OCI-LY1 (cell line): ENCODE data around the gene CHAT.

Experiments
- H2AFZ ChIP-seq: fragments of 200-600 bp; sonication (generic), shearing (Covaris generic); 2 replicates; pipeline ENCODE4 v1.6.0; 2014; ENCODE audit warnings: antibody characterized with exemption, mild to moderate bottlenecking, low read length
- H3F3A ChIP-seq: fragments of 200-600 bp; sonication (generic), shearing (Covaris generic); 2 replicates; pipeline ENCODE4 v1.6.0; 2014; ENCODE audit warnings: mild to moderate bottlenecking, antibody characterized with exemption, low read length, moderate library complexity; ENCODE audit not compliant: insufficient read depth
- H3K27ac ChIP-seq: fragments of 200-600 bp; sonication (generic); 2 replicates; pipeline ENCODE4 v1.5.1; 2014; ENCODE audit warnings: low read length, mixed run types, mild to moderate bottlenecking, low read depth; ENCODE audit not compliant: poor library complexity, severe bottlenecking
- H3K27me3 ChIP-seq: fragments of 200-600 bp; sonication (generic); 2 replicates; pipeline ENCODE4 v1.6.0; 2014; ENCODE audit warnings: antibody characterized with exemption, mild to moderate bottlenecking, low read length, moderate library complexity; ENCODE audit not compliant: insufficient read depth
- H3K36me3 ChIP-seq: fragments of 200-600 bp; sonication (generic); 2 replicates; pipeline ENCODE4 v1.6.1; 2014; ENCODE audit warnings: mild to moderate bottlenecking, antibody characterized with exemption, low read length, moderate library complexity, mixed read lengths; ENCODE audit not compliant: insufficient read depth
- H3K4me1 ChIP-seq: fragments of 200-600 bp; sonication (generic); 2 replicates; pipeline ENCODE4 v1.5.1; 2014; ENCODE audit warnings: mild to moderate bottlenecking, low read length, moderate library complexity; ENCODE audit not compliant: insufficient read depth, severe bottlenecking
- H3K4me2 ChIP-seq: fragments of 200-600 bp; sonication (generic), shearing (Covaris generic); 2 replicates; pipeline ENCODE4 v1.6.1; 2014; ENCODE audit warnings: low read length
- H3K4me3 ChIP-seq: fragments of 200-600 bp; sonication (generic); 2 replicates; pipeline ENCODE4 v1.5.1; 2014; ENCODE audit warnings: low read length, low read depth, mild to moderate bottlenecking, mixed read lengths; ENCODE audit not compliant: poor library complexity, severe bottlenecking
- H3K79me2 ChIP-seq: fragments of 200-600 bp; shearing (Covaris generic); 2 replicates; pipeline ENCODE4 v1.6.1; 2016; ENCODE audit warnings: mixed run types, low read length, mixed read lengths; ENCODE audit not compliant: insufficient read depth
- H3K9ac ChIP-seq: fragments of 200-600 bp; sonication (generic), shearing (Covaris generic); 2 replicates; pipeline ENCODE4 v1.6.1; 2014; ENCODE audit warnings: mild to moderate bottlenecking, low read length, mixed read lengths
- H3K9me2 ChIP-seq: fragments of 200-600 bp; sonication (generic), shearing (Covaris generic); 2 replicates; pipeline ENCODE4 v1.6.1; 2014; ENCODE audit warnings: low read depth, mild to moderate bottlenecking, low read length, mixed read lengths
- H3K9me3 ChIP-seq: fragments of 200-600 bp; shearing (Covaris generic); 2 replicates; pipeline ENCODE4 v1.6.1; 2014; ENCODE audit warnings: low read length, mixed read lengths
- H4K20me1 ChIP-seq: fragments of 200-600 bp; sonication (generic), shearing (Covaris generic); 2 replicates; pipeline ENCODE4 v1.6.0; 2016; ENCODE audit warnings: mild to moderate bottlenecking, low read length; ENCODE audit not compliant: insufficient read depth
- CTCF ChIP-seq: fragments of 200-600 bp; sonication (generic), shearing (Covaris generic); IDR thresholded peaks from 2 replicates; pipeline ENCODE4 v1.5.1; 2017; ENCODE audit warnings: mild to moderate bottlenecking, antibody characterized with exemption, low read length, moderate library complexity, mixed read lengths
- EZH2 ChIP-seq: fragments of 200-600 bp; sonication (generic), shearing (Covaris generic); IDR thresholded peaks from 2 replicates; pipeline ENCODE4 v1.8.0; 2017; ENCODE audit warnings: borderline replicate concordance, mixed run types, mild to moderate bottlenecking, antibody characterized with exemption, low read length, moderate library complexity, mixed read lengths

Gene CHAT

DNA sequence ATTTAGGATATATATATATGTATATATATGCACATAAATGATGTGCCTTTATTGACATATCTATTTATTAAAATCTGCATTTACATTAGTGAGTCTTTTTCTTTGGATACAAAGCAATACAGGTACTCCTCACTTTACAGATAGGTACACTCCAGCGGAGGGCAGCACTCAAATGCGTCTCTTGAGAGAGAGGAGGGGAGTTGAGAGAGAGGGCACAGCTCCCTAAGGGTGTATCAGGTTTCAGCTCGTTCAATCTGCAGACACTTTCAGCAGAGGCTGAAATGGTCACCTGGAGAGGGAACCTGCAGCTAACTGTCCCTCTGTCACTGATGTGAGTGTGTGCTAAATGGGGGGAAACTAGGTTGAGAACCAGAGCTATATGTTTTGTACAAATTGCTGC is 87.2 kb downstream of the CHAT start:
- no peak overlapping the region for H2AFZ ChIP-seq

GRCh38 chr10:49707585-49707984 is 93.7 kb downstream of the CHAT start:
- no peak overlapping the region for H3K9ac ChIP-seq
- no peak overlapping the region for H3K4me2 ChIP-seq
- H3K4me3 ChIP-seq: no peak overlapping the region
- no peaks in the 10 kb centered on the region for H3K9me3 ChIP-seq
- no peak overlapping the region for H2AFZ ChIP-seq
- no peaks in the 10 kb centered on the region for H3K79me2 ChIP-seq
- TF ChIP-seq CTCF (no peak), EZH2 (no peak)
- H3F3A ChIP-seq: no peaks in the 10 kb centered on the region
- H3K27ac ChIP-seq: no peak overlapping the region
- no peaks in the 10 kb centered on the region; the same call in 1 of the 2 replicates for H3K27me3 ChIP-seq
- no peaks in the 10 kb centered on the region for H4K20me1 ChIP-seq
- H3K9me2 ChIP-seq: no peaks in the 10 kb centered on the region
- H3K4me1 ChIP-seq: no peaks in the 10 kb centered on the region
- no peaks in the 10 kb centered on the region for H3K36me3 ChIP-seq

More for the DNA sequence above, 87.2 kb downstream of the CHAT start:
- no peak for TF ChIP-seq CTCF
- TF ChIP-seq EZH2: no peak
- Histone ChIP-seq H3K36me3 (no peaks in the 10 kb centered on the region), H3K9me3 (no peaks in the 10 kb centered on the region), H3K79me2 (no peaks in the 10 kb centered on the region), H3K9ac (no peak overlapping the region), H3K4me2 (no peak overlapping the region), H3F3A (no peaks in the 10 kb centered on the region), H4K20me1 (no peaks in the 10 kb centered on the region), H3K27ac (no peak overlapping the region), H3K9me2 (no peaks in the 10 kb centered on the region), H3K4me1 (no peaks in the 10 kb centered on the region), H3K27me3 (no peaks in the 10 kb centered on the region; the same call in 1 of the 2 replicates), H3K4me3 (no peak overlapping the region)

GRCh38 chr10:49709934-49710333 is 96.1 kb downstream of the CHAT start:
- Histone ChIP-seq H3K4me3 (no peak overlapping the region), H3K4me1 (no peaks in the 10 kb centered on the region), H3K36me3 (no peaks in the 10 kb centered on the region), H3K9me2 (no peaks in the 10 kb centered on the region), H3K79me2 (no peaks in the 10 kb centered on the region), H3F3A (no peaks in the 10 kb centered on the region), H3K9me3 (no peaks in the 10 kb centered on the region), H4K20me1 (no peaks in the 10 kb centered on the region), H3K27me3 (no peaks in the 10 kb centered on the region), H3K9ac (no peak overlapping the region), H3K27ac (no peak overlapping the region), H3K4me2 (no peak overlapping the region), H2AFZ (no peak overlapping the region)
- TF ChIP-seq CTCF (no peak), EZH2 (no peak)
